Left lung (tissue), 10 donors: ENCODE measurements around the gene TMEM40. TPM values are rescaled to one million over a fixed set of nuclear protein-coding genes. Genes with fewer than 3 reads are reported as not detected.
"Not testable (repeated sequence)": the region's sequence is repeated elsewhere in the genome, so short reads cannot be mapped to it uniquely, and the experiment has no call there.

Experiments
- ATAC-seq: fragments of 200-7000 bp; cut with Tn5 transposase; one replicate; pipeline ENCODE4 v1.9.1; 2020; ENCODE audit warnings: moderate library complexity
- DNase-seq, 4 donors: peaks; one replicate each; pipeline ENCODE4 v3.0.0-alpha.2; 2013 to 2020
- H3K27ac ChIP-seq, 2 donors: fragments of 200-600 bp; sonication (generic) in 1 of 2; one replicate each; pipeline versions ENCODE4 v1.5.0 to v1.8.0; 2020 to 2021
- H3K27me3 ChIP-seq, 2 donors: fragments of 200-600 bp; sonication (generic) in 1 of 2; one replicate each; pipeline versions ENCODE4 v1.5.0 to v1.8.0; 2020 to 2021
- H3K36me3 ChIP-seq, 2 donors: fragments of 200-600 bp; sonication (generic) in 1 of 2; one replicate each; pipeline versions ENCODE4 v1.5.0 to v1.8.0; 2020 to 2021
- H3K4me1 ChIP-seq, 2 donors: fragments of 200-600 bp; one replicate each; pipeline ENCODE4 v1.8.0; 2021
- H3K4me3 ChIP-seq, 2 donors: fragments of 200-600 bp; sonication (generic) in 1 of 2; one replicate each; pipeline versions ENCODE4 v1.5.0 to v1.8.0; 2020 to 2021; ENCODE audit warnings: mild to moderate bottlenecking in 1 of 2
- H3K9me3 ChIP-seq, 2 donors: fragments of 200-600 bp; sonication (generic) in 1 of 2; one replicate each; pipeline versions ENCODE4 v1.5.0 to v1.8.0; 2020 to 2021
- CTCF ChIP-seq, 2 donors: fragments of 200-600 bp; sonication (generic) in 1 of 2; IDR thresholded peaks; one replicate each; pipeline versions ENCODE4 v1.5.0 to v1.8.0; 2021; ENCODE audit warnings: antibody characterized with exemption in 2 of 2
- intact Hi-C, 2 donors: fragments of 100-400 bp; cut with DNase I; formaldehyde crosslinking; loops; one replicate each; pipeline versions ENCODE4 v1.11.2 to v1.14.2; 2022
- polyA plus RNA-seq, 6 donors: library from polyadenylated mRNA; unstranded; fragments of 120-200 nt; gene quantifications; one replicate each; pipeline ENCODE4 v1.2.1, GENCODE V29; 2013; ENCODE audit not compliant: insufficient read length in 6 of 6
- total RNA-seq, 2 donors: library from RNA; stranded (reverse); fragmentation: NEBNext Ultra II Directional; extraction: Animal tissue kit (Norgen Biotek cat#: 25700); gene quantifications; one replicate each; pipeline ENCODE4 v1.2.1, GENCODE V29; 2021
- donor health status: DM: no; HTN: yes; CAD: no.
- donor health status: DM: no; HTN: no; CAD: no.

The TMEM40 gene
- total and polyA plus RNA-seq, 8 donors: 1.1 to 2.4 (median 1.5) TPM; not detected in 1

GRCh38 chr3:12787346-12787745 lies 28.3 kb upstream of the TMEM40 start:
- H3K36me3 ChIP-seq, H3K4me3 ChIP-seq, ATAC-seq, DNase-seq, intact Hi-C loops, H3K27ac ChIP-seq, H3K27me3 ChIP-seq, H3K4me1 ChIP-seq, H3K9me3 ChIP-seq: not testable (repeated sequence)
- TF ChIP-seq CTCF (IDR thresholded peaks at IDR 0.05): peak in 1 of 2 donors; percentile 49

GRCh38 chr3:12785096-12785495 lies 26.0 kb upstream of the TMEM40 start:
- ATAC-seq (no peak), DNase-seq (no peak)
- Histone ChIP-seq H3K27me3 (no peaks in the 10 kb centered on the region), H3K36me3 (no peaks in the 10 kb centered on the region), H3K4me1 (no peaks in the 10 kb centered on the region), H3K9me3 (no peaks in the 10 kb centered on the region), H3K4me3 (no peak overlapping the region), H3K27ac (no peak overlapping the region)
- no peak for TF ChIP-seq CTCF (IDR thresholded peaks at IDR 0.05)
- intact Hi-C loops: no loop called here

GRCh38 chr3:12782172-12782815 lies 23.2 kb upstream of the TMEM40 start:
- ATAC-seq: peak; percentile 60
- H3K9me3 ChIP-seq: no peaks in the 10 kb centered on the region
- intact Hi-C loops: no loop called here
- no peak overlapping the region for H3K27ac ChIP-seq
- H3K4me1 ChIP-seq: no peaks in the 10 kb centered on the region
- no peak overlapping the region for H3K4me3 ChIP-seq
- H3K36me3 ChIP-seq: no peaks in the 10 kb centered on the region
- DNase-seq: no peak
- TF ChIP-seq CTCF (IDR thresholded peaks at IDR 0.05): no peak
- H3K27me3 ChIP-seq: no peaks in the 10 kb centered on the region

- DNase-seq (no peak), ATAC-seq (peak; percentile 18)
- Histone ChIP-seq H3K27me3 (no peaks in the 10 kb centered on the region), H3K36me3 (no peaks in the 10 kb centered on the region), H3K4me3 (no peak overlapping the region), H3K9me3 (no peaks in the 10 kb centered on the region), H3K27ac (no peak overlapping the region), H3K4me1 (no peaks in the 10 kb centered on the region)
- TF ChIP-seq CTCF (IDR thresholded peaks at IDR 0.05): no peak
- intact Hi-C loops: no loop called here
Observed at GRCh38 chr3:12780751-12781150, 21.7 kb upstream of the TMEM40 start.

GRCh38 chr3:12777171-12777570 lies 18.1 kb upstream of the TMEM40 start:
- no peak overlapping the region for H3K4me3 ChIP-seq
- H3K36me3 ChIP-seq: no peaks in the 10 kb centered on the region
- TF ChIP-seq CTCF (IDR thresholded peaks at IDR 0.05): no peak
- ATAC-seq (no peak), DNase-seq (no peak)
- no peaks in the 10 kb centered on the region for H3K9me3 ChIP-seq
- intact Hi-C loops: no loop called here
- no peaks in the 10 kb centered on the region for H3K4me1 ChIP-seq
- no peaks in the 10 kb centered on the region for H3K27me3 ChIP-seq
- no peak overlapping the region for H3K27ac ChIP-seq

- H3K36me3 ChIP-seq, H3K4me1 ChIP-seq, ATAC-seq, intact Hi-C loops, H3K27me3 ChIP-seq, H3K27ac ChIP-seq, DNase-seq, H3K9me3 ChIP-seq, H3K4me3 ChIP-seq: not testable (repeated sequence)
Observed at GRCh38 chr3:12775970-12776369, 16.9 kb upstream of the TMEM40 start.
